Stimulated activated CD8-positive, alpha-beta memory T cell treated with anti-CD3 and anti-CD28 coated beads, Interleukin-4, amount 100 ng/mL, for 1 hour (primary cell): Measurements from ENCODE around the gene PLCL1.

Experiments
- DNase-seq, 2 donors: peaks; one replicate each; pipeline ENCODE4 v3.0.0-alpha.2; 2020; ENCODE audit warnings: low read depth in 2 of 2, low spot score in 1 of 2

Gene PLCL1

DNA sequence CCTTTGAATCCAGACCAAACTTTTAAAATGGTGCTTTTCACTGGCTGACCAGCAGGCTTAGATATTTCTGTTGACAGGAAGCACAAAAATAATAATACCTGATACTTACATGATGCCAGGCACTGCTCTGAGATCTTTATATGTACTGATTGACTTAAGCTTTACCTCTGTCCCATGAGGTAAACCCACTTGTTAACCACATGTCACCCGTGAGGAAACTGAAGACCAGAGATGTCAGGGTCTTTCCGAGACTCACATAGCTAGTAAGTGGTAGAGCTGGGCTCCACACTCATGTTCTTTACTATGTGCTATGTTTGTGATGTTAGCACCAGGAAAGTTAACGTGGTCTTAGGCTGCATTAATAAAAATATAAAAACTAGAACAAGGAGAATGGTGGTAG is 297.7 kb downstream of the PLCL1 start:
- no peak for DNase-seq

- no peak for DNase-seq
Observed at GRCh38 chr2:198102856-198103255, 298.5 kb downstream of the PLCL1 start.

DNA sequence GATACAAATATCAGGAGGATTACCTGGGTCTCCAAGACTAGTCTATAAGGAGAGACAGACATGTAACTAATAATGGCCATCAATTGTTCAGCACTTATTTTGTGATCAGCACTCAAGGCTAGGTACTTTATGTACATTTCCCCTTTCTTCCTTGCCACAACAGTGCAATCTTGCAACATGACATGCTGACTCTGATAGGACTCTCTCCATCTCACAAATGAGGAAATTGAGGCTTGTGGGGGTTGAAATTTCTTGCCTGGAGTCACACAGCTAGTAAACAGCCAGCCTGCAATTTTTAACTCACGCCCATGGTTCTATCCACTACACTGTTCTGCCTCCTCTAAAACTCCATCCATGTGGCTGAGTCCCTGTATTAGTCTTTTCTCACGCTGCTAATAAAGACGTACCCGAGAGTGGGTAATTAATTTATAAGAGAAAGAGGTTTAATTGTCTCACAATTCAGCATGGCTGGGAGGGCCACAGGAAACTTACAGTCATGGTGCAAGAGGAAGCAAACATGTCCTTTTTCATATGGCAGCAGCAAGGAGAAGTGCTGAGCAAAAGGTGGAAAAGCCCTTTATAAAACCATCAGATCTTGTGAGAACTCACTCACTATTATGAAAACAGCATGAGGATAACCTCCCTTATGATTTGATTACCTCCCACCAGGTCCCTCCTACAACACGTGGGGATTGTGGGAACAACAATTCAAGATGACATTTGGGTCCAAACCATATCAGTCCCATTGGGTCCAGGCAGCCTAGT is 302.4 kb downstream of the PLCL1 start:
- no peak for DNase-seq

DNA sequence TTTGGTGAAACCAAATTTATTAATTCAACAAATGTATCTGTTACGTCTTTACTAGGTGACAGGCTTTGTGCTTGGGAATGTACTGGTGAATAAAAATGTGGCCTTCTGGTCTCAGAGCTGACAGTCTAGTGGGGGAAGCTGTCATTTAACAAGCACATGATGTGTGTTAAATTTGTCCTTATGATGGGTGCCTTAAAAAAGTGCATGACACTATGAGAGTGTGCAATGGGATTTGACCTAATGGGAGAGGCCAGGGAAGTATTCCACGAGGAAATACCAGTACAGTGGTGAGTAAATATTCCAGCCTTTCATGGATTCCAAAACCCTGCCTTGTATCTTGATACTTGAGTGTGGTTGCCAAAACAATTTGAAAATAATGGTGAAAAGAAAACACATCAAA is 308.9 kb downstream of the PLCL1 start:
- no peak for DNase-seq

GRCh38 chr2:198114064-198114463 is 309.7 kb downstream of the PLCL1 start:
- no peak for DNase-seq

DNA sequence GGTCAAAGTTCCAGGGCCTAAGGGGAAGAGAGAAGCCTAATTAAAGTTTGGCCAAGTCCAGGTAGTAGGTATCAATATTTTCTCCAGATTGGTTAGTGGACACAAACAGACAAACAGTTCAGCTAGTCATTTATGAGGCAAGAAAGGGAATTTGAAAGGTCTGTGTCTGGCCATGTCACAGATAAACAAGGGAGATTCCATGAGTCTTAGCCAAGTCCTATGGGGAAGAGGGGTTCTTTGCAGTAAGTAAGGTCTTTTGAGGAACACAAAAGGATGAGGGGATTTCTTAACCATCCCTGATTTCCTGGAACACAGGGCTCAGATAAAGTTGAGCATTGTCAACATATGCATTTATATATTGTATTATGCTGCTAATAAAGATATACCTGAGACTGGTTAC is 310.8 kb downstream of the PLCL1 start:
- no peak for DNase-seq

DNA sequence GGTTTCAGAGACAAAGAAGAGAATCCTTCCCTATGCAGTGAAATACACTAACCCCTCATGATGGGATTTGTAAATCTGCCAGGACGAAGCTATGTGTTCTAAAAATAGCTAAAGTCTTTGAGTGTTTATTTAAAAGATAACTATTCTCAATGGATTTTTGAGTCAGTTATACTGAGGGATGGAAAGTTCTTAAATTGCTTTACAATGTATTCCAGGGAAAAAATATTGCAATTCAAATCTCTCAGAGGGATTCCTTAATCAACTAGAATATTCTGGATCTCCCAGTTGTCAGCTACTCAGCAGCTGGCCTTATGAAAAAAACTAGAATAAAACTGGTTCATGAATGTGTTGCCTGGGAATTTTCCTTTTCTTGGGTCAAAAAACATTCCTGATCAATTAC is 312.4 kb downstream of the PLCL1 start:
- no peak for DNase-seq

GRCh38 chr2:198117406-198118041 is 313.1 kb downstream of the PLCL1 start:
- no peak for DNase-seq

DNA sequence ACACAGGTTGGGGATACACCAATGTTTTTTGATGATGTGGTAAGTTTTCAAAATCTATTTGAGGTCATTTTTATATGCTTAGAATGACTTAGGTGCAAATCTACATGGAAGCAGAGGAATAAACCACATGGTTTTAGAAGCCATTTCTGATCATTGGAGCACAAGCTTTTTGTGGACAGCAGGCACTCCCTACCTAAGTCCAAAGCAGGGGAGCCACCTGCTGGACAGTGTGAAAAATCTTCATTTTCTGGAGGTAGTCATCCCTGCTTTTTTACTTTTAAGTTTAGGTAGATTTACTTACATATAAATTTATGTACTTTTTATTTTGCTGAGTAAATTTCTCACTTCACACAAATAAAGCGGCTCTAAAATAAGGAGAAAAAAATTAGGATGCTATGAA is 323.2 kb downstream of the PLCL1 start:
- peak in 1 of 2 donors; percentile 6 for DNase-seq

GRCh38 chr2:198129609-198130008 is 325.2 kb downstream of the PLCL1 start:
- no peak for DNase-seq

DNA sequence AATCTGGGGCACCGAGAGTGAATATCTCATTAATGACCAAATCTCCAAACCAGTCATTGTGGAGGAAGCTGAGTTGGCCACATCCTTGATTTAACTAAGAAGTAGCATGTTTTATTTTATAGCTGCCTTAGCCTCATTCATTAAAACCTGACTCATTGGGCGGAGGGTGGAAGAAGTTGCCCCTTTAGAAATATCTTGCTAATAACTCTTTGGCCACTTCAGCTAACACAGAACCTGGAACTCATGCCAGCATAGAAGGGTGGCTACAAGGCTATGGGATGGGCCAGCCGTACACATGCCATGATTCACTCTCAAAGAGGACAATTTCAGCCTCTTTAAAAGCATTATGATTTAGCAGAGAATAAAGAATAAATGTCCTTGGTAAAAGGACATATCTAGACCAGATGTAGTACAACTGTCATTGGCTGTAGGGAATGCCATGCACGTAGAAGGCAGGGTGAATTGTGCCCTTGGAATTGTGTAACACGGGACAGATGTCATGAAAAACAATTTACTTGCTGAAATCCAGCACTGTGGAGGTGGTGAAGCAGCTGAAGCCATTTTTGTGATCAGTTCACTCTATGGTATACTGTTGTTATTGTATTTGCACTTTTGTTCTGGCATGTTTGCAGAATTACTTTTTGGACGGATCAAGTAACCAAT is 330.0 kb downstream of the PLCL1 start:
- DNase-seq: no peak

- no peak for DNase-seq
Observed at GRCh38 chr2:198135481-198135934, 331.1 kb downstream of the PLCL1 start.

- DNase-seq: no peak
Observed at GRCh38 chr2:198136142-198136541, 331.7 kb downstream of the PLCL1 start.

- DNase-seq: no peak
Observed at GRCh38 chr2:198137733-198138132, 333.3 kb downstream of the PLCL1 start.

DNA sequence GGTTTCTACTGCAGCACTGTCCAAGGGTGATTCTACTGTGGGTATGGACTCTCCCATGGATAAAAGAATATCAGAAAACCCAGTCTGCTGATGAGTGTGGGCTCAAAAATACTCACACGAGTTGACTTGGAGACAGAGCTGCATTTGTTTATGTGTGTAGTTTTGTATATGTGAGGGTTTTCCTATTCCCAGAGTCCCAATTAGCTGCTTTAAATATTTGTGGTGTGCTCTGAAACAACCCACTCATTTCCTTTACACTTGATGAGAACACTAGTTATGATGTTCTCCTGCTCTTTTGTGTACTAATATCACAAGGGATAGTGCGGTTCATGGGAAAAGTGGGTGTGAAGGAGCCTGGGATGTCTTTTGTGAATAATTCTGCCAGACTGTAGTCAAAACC is 337.3 kb downstream of the PLCL1 start:
- no peak for DNase-seq

DNA sequence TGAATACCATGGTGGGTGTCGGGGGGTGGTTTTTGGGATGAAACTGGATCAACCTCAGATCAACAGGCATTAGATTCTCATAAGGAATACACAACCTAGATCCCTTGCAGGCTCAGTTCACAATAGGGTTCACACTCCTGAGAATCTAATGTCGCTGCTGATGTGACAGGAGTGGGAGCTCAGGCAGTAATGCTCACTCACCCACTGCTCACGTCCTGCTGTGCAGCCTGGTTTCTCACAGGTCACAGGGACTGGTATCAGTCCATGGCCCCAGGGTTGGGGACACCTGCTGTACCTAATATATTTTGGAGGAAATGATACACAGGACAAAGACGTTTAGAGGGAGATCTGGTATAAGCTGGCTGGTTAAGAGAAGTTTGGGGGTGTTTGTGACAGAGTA is 338.8 kb downstream of the PLCL1 start:
- DNase-seq: no peak

- no peak for DNase-seq
Observed at GRCh38 chr2:198143793-198144192, 339.4 kb downstream of the PLCL1 start.

- no peak for DNase-seq
Observed at GRCh38 chr2:198144660-198145059, 340.3 kb downstream of the PLCL1 start.

GRCh38 chr2:198146346-198146940 is 342.1 kb downstream of the PLCL1 start:
- DNase-seq: no peak

DNA sequence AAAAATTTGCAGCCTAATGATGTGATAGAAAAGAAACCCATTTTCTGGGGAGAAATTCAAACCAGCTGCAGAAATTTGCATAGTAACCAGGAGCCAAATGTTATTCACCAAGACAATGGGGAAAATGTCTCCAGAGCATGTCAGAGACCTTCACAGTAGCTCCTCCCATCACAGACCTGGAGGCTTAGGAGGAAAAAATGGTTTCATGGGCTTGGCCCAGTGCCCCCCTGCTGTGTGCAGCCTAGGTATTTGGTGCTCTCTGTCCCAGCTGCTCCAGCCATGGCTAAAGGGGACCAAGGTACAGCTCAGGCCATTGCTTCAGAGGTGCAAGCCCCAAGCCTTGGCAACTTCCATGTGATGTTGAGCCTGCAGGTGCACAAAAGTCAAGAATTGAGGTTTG is 352.9 kb downstream of the PLCL1 start:
- DNase-seq: no peak

- DNase-seq: no peak
Observed at GRCh38 chr2:198161151-198161550, 356.8 kb downstream of the PLCL1 start.

DNA sequence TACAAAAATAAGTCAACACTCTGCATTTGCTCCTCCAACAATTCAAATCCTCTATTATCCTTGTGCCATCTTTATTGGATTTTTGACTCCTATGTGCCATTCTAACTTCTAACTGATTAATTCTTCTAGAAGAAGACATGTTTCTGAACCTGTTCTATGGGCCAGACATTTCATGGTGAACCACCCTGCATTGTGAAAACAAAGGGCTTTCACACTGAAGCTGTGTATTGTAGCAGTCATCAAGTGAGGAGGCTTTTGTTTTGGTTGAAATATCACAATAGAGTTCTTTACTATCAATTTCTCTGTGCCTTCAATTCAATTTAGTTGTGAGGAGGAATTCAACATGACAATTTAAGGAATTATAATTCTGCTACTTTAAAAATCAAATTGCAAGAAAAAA is 357.9 kb downstream of the PLCL1 start:
- DNase-seq: no peak
